Erythroblast (primary cell): Measurements from ENCODE around the gene RMRP.

ENCODE experiments used
- GATA1 ChIP-seq: IDR thresholded peaks from 2 replicates; pipeline ENCODE4 v1.6.1; 2011; ENCODE audit warnings: low read depth, mild to moderate bottlenecking, control low read depth, low read length, moderate library complexity
- POLR2A ChIP-seq: IDR thresholded peaks from 2 replicates; pipeline ENCODE4 v1.6.1; 2011; ENCODE audit warnings: mild to moderate bottlenecking, low read length

GRCh38 chr9:35656831-35657545, 831 bp downstream of the RMRP start:
- no peak for TF ChIP-seq POLR2A
- TF ChIP-seq GATA1 = no peak
